HG03064 (cell line): Measurements from ENCODE around the gene ZNF469.

Source experiments
- ATAC-seq: cut with Tn5 transposase; IDR thresholded peaks from one replicate; pipeline ENCODE4 v1.9.1; 2021; ENCODE audit warnings: low read depth; ENCODE audit not compliant: unreplicated experiment

The ZNF469 gene

DNA sequence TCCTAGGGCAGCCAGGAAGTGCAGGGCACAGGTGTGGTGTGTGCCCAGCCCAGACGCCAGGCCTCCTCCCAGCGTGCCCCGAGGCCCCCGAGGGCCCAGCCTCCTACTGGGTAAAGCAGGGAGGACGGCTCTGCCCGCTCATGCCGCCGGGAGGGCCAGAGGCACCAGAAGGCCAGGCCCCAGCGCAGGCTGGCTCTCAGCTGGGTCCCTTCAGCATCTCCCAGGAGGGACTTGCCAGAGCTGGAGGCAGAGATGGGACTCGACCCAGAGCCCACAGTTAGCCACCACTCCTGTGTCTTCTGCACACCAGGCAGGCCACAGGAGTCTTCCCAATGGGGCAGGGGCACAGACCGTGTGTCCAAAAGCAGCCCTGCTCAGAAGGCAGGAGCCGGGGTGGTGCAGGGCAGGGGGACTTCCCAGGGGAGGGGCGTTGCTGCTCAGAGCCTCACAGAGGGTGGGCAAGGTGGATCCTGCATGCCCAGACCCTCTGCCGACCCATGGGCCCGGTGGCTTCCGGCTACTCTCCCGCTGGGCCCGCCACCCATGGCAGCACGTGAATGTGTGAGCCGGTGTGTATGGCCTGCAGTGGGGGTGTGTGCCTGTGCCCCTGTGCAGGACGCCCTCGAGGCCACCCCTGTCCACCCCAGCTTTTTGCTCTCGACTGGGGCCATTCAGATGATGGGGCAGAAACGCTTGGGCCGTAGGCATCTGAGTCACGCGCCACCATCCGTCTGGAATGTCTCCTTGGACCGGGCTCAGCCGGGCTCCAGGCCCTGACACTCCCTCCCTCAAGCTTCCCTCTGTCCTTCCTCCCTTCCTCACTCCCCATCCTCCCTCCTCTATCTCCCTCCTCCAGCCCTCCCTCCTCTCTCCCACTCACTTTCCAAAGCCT lies 5.7 kb upstream of the ZNF469 start:
- no peak for ATAC-seq

DNA sequence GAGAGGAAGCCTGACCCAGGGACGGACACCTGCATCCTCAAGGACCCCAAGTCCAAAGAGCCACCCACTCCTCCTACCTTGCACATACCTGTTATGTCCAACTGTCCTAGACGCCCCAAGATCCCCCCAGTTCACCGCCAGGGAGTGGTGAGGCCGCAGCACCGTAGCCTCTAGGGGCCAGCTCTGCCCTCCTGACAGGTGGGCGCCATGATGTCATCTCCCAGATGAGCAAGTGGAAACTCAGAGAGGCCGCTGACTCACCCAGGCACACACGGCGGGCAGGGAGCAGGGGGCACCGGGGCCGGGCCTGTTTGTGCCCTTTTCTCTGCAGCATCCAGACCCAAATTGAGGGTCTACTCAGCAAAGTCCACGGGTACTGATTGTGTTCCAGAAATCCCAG lies 4.8 kb upstream of the ZNF469 start:
- no peak for ATAC-seq

DNA sequence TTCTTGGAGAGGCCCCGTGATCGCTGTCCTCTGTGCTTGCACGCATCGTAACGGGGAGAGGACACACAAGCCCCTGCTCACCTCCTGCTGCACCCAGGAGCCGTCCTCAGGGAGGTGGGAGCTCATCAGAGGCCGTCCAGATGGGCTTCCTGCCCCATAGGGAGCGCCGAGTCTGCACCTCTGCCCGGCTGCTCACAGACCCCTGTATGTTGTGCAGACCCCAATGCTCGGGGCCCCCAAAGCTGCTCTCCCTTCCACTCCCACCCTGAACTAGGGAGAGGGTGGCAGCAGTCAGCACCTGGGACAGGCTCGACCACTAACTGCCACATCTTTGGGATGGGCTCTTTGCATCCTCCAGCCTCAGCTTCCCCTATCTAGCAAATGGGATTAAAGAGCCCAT lies 4.4 kb upstream of the ZNF469 start:
- no peak for ATAC-seq

DNA sequence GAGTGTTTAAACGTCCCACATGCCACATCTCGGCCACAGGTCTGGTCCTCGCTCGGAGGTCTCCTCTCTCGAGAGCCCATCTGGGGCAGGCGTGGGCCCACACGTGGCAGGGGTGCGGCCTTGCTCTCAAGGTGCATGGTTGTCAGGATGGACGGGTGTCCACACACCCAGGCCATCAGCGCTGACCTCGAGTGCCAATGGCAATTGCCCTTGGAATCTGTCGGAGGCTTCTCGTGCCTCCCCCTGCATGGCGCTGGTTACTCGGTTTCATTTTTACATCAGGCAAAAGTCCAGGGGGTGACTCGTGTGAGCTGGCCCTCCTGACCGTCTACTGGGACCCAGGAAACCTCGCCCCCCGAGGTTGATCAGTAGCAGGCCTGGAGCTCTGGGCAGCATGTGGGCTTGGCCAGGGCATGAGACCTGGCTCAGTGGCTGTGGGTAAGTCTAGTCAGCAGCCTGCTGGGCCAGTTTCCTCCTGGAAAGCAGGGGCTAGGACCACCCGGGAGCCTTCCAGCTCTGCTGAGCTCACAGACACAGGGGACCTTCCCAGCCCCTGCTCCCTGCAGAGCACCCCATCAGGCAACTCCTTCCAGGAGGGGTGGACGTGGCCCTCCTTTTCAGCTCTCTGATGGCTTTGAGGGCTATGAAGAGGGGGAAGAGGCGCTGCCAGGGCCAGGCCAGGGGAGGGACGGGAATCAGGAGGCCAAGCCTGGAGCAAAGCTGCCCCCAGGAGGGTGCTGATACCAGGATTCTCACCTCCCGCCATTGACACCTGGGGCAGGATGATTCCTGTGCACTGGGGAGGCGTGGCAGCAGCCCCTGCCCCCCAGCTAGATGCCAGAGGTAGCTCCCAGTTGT lies 3.7 kb upstream of the ZNF469 start:
- ATAC-seq = no peak

DNA sequence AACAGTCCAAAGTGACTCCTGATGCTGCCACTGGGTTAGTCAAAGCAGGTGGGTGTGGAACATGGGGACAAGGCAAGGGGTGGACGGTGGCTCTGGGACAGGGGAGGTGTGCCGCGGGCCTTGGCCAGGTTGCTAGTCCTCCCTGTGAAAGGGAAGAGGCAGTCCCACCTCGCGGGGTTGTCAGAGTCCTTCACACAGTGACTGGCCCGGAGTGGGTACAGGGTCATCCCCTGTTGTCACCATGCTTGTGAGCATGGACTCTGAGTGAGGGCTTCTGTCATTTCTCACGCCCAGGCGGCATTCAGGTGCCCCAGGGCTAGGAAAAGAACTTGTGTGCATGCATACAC lies 3.1 kb upstream of the ZNF469 start:
- ATAC-seq = no peak

DNA sequence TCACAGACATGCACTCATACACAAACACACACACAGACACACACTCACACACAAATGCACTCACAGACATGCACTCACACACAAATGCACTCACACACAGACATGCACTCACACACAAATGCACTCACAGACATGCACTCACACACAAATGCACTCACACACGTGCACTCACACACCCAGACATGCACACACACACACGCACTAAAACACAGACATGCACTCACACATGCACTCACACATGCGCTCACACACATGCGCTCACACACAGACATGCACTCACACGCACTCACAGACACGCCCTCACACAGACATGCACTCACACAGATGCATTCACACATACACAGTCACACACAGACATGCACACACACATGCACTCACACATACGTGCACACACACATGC lies 2.7 kb upstream of the ZNF469 start:
- no peak for ATAC-seq

DNA sequence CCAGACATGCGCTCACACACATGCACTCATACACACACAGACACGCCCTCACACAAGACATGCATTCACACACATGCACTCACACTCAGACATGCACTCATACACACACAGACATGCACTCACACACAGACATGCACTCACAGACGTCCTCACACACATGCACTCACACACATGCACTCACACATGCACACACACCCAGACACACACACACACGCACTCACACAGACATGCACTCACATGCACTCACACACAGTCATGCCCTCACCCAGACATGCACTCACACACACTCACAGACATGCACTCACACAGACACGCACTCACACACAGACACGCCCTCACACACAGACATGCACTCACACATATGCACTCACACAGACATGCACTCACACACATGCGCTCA lies 2.1 kb upstream of the ZNF469 start:
- no peak for ATAC-seq

DNA sequence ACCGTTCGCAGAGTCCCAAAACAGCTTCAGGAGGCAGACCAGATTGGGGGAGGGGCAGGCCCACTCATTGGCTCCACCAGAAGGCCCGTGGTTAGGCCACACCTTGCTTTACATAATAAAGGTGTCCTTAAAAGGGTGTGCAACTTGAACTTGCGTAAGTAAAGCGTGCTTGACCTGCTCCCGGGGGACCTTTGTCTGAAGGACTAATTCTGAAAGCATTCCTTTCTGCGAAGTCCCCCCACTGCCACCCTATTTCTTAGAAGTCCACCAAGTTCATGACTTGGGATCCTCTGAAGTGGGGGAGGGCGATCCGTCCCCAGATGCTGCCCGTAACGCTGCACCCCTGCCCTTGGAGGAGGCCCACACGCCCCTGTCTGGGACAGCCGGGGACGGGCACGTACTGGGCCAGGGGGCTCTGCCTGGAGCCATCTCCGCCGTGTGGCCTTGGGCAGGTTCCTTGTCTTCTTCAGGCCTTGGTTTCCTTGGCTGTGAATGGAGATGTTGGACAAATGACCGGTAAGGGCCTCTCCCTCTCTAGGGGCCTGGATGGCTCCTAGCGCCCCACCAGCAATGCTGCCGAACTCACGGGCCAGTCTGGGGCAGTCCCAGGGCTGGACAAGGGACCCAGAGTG lies 823 bp upstream of the ZNF469 start:
- no peak for ATAC-seq

DNA sequence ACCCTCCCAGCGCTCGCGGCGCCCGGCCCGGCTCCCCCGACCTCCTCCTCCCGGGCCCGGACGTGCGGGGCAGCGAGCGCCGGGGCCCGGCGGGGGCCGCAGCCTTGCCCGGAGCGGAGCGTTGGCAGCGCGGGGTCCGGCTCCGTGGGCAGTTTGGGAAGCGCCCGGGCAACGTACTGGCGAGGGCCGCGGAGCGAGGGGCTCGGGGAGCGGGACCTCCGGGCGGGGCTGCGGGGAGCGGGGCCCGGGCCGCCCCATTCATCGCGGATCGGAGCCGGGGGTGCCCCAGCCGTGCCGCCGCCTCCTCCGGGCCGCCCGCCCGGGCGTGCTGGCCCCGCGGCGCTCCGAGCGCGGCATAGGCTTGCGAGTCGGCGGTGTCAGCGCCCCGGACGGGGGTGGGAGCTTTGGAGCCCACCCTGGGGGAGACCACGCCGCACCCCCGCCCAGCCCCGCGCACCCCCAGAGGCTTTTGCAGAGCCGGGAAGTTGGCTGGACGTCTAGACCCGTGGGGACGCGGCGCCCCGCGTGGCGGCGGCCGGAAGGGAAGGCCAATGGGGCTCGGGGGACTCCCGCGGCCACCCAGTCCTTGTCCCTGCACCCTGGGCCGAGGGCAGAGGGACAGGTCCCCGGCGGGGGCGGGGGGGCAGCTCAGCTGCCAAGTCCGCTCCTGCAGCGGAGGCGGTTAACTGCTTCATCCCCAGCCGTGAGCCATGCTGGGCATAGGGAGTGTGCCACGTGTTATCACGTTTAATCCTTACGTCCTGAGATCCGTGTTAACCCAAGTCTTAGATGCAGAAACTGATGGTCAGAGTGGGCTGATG lies 852 bp downstream of the ZNF469 start:
- ATAC-seq = no peak

DNA sequence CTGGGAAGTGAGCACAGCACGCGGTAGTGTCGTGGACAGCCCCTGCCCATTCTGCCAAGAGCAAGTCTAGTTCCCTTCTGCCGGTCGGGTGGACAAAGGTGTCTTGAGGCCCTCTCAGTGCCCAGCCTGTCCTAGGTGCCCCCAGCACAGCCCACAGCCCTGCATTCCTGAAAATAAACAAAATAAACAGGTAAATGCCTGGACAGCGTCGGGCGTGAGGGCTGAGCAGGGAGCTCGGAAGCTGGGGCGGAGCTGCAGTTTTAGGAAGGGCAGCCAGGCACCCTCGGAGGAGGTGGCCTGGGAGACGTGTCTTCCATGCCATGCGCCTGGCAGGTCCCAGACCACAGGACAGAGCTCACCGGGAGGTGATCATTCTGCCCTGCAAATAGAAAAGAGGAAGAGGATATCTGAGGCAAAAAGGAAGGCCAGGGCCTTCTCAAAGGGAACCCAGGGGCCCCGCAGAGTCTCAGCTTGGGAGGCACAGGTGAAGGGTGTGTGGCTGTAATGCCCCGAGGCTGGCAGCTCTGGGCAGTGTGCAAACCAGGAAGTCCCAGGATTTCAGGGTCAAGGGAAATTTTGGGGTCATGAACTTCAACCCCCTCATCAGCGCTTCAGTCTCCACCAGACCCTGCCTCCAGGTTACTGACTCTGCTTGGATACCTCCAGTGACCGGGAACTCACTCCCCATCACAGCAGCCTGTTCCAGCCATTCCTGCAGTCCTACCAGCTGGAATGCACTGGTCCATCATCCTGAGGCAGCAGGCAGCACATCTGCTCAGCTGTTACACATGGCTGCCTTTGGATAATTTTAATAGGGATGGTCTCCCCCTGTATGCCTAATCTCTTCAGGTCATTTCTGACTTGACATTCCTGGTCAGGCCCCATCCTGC lies 1.7 kb downstream of the ZNF469 start:
- ATAC-seq = no peak

DNA sequence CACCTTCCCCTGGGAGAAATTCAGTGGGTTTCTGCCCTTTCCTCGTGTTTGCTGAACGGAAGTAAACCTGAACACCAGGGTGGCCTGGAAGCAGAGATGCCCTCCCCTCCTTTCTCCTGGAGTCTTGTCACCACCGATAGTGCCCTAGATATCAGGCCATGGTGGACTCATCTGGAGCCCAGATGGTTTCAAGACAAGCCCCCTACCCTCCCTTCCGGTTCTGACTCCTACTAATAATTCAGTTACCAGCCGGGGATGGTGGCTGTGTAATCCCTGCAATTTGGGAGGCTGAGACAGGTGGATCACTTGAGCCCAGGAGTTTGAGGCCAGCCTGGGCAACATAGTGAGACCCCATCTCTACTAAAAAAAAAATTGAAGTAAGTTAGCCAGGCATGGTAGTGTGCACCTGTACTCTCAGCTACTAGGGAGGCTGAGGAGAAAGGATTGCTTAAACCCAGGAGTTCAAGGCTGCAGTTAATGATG lies 2.4 kb downstream of the ZNF469 start:
- ATAC-seq = no peak

DNA sequence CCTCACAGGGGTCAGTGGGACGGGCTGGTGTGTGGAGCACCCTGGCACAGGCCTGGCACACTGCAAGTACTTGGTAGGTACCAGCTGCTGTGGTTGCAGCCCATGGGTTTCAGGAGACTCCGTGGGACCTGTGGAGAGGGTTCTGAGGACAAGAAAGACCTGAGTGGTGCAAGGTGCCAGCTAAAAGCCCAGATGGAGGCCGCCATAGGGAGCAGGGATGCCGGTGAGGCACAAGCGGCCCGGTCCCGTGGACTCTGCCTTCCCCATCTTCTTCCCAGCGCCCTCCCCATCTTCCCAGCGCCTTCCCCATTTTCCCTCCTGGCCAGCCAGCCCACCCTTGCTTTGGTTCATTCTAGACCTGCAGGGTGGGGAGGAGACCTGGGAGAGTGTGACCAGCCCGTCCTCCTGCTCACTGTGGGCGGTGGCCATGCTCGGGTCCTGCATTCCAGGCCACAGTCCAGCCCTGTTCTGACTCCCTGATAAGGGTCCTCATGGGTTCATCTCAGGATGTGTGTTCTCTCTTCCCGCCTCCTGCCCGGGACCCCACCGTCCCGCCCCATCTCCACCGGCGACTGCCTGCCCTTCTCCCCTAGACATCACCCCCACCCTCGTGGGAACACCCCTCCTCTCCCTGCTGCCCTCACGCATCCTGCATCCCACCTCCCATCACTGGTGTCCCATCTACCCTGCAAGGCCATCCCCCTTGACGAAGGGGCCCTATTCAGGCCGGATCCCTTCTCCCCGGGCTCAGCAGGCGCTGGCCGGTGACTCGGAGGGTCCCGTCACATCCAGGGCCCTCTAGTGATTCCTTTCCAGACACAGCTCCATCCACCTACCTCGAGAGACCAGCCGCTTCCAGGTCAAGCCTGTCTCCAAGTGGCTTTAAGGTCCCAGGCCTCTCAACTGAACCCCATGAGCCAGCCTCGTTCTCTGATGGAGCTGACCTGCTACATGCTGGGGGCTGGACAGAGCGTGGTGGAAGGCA lies 3.4 kb downstream of the ZNF469 start:
- ATAC-seq = no peak

DNA sequence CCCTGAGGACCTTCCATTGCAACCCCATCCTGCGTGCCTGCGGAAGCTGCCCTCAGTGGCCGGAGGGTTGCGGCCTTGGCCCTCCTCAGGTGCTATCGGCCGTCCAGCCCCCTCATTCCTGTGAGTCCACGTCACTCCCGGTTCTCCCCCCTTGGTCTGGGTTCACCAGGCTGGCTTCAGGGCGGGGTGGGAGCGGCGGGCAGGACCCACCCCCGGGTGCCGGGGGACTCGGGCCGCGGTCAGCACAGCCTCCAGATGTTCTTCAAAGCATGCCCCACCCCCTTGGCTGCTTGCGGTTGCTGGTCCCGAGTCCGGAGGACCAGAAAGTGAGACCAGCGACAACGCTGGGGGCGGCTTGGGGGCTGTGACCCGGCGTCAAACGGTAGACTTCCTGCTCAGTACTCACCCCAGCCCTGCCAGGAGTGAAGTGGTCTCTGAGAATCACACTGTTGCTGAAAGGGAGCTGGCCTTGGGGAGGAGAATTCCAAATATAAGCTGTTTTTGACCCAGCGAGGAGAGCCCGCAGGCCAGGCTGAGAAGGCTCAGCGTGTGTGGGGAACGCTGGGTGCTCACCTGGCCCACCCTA lies 4.5 kb downstream of the ZNF469 start:
- no peak for ATAC-seq

DNA sequence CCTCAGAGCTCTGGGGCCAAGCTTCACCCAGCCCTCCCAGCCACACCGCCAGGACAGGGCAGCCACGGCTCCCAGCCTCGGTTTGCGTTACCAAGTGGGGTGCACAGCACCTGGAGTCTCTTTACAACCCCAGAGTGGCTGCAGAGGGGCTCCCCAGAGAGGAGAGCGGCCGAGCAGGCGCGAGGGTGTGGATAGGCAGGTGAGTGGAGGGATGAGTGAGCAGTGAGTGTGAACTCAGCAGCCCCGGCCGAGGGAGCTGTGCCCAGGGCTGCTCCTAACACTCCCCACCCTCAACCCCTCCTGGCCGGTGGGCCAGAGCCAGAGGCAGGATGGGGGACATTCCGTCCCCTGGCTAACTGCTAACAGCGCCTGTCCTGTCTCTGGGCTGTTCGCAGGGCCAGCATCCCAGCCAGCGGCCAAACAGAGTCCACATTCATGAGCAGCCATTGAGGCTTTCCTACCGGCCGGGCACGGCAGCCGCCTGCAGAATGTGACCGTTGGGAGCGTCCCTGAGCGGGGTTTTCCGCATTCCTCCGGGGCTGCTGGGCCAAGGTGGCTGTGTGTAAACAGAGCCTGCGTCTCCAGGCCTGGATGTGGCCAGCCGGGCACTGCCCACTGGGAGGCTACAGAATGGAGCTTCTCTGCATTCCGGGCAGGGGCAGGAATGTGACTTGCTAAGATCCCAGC lies 5.3 kb downstream of the ZNF469 start:
- ATAC-seq = no peak

DNA sequence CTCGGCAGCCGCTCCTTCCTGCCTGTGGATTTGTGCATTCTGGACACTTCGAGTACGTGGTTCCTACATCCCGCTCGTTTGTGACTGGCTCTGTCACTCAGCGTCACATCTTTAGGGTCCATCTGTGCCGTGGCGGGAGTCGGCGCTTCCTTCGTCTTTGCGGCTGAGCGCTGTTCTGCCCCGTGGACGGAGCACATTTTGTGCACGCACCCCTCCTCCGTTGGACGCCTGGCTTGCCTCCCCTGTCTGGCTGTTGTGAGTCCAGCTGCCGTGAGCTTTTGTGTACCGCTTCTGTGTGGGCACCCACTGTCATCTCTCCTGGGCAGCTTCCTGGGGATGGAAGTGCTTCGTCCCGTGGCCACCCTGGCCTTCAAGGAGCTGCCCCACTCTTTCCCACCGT lies 6.4 kb downstream of the ZNF469 start:
- ATAC-seq = no peak

DNA sequence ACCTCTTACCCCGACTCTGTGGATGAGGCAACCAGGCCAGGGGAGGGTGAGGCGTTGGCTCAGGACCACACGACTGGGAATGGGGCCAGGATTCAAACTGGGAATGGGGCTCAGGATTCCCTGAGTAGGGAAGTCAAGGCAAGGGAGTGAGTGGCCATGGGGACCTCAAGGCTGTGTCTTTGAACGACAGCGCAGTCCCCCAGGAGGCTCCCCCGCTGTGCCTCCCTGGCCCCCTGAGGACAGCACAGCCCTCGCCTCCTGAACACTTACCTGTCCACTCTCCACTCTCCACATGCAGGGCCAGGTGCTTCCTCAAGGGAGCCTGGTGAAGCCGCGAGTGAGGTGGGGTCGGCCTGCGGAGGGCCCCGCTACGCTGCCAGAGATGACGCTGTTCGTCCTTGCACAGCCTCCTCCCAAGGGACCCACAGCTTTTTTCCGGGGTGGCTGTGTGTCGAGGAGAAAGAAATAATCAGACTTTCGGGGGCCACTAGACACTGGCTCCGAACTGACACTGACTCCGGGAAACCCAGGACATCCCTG lies 6.9 kb downstream of the ZNF469 start:
- ATAC-seq = no peak

DNA sequence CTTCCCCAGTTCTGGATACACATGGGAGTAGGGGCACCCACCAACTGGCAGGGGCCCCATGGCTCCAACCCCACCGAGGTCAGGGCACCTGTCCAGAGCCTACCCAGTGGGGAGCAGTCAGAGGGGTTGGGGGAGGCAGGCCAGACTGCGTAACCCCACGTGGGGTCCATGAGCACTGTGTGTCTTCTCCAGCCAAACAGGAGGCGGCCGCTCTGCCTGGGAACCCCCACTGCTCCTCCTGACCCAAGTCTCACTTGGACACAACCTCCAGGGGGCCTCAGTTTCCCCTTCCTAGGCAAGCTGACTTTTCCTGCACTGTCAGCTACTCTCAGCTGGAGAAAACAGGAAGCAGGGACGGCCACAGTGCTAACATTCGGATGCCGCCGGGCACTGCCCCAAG lies 7.5 kb downstream of the ZNF469 start:
- ATAC-seq = no peak
